ENCODE data around the gene ERVW-1. TPM values are rescaled to one million over a fixed set of nuclear protein-coding genes. Genes with fewer than 3 reads are reported as not detected.

ERVW-1 gene, protein sequence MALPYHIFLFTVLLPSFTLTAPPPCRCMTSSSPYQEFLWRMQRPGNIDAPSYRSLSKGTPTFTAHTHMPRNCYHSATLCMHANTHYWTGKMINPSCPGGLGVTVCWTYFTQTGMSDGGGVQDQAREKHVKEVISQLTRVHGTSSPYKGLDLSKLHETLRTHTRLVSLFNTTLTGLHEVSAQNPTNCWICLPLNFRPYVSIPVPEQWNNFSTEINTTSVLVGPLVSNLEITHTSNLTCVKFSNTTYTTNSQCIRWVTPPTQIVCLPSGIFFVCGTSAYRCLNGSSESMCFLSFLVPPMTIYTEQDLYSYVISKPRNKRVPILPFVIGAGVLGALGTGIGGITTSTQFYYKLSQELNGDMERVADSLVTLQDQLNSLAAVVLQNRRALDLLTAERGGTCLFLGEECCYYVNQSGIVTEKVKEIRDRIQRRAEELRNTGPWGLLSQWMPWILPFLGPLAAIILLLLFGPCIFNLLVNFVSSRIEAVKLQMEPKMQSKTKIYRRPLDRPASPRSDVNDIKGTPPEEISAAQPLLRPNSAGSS
- not detected in 2 replicates for total RNA-seq

DNA sequence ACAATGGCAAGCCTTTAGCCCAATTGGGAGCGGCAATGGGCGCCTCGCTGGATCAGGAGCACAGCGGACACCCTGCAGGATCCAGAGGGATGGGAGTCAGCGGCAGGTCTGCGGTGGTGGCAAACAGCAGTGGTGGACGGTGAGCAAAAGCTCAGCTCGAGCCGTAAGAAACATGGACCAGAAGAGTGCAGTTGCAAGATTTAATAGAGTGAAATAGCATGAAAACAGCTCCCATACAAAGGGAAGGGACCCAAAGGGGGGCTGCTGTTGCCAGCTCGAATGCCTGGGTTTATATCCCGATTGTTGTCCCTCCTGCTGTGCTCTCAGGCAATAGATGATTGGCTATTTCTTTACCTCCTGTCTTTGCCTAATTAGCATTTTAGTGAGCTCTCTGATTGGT, at the start of gene ERVW-1:
Gene ERVW-1, minus strand, starts transcription at position 266 of the 400 bp plus-strand sequence. CDS start 7,565 bp downstream, outside the sequence.

DNA sequence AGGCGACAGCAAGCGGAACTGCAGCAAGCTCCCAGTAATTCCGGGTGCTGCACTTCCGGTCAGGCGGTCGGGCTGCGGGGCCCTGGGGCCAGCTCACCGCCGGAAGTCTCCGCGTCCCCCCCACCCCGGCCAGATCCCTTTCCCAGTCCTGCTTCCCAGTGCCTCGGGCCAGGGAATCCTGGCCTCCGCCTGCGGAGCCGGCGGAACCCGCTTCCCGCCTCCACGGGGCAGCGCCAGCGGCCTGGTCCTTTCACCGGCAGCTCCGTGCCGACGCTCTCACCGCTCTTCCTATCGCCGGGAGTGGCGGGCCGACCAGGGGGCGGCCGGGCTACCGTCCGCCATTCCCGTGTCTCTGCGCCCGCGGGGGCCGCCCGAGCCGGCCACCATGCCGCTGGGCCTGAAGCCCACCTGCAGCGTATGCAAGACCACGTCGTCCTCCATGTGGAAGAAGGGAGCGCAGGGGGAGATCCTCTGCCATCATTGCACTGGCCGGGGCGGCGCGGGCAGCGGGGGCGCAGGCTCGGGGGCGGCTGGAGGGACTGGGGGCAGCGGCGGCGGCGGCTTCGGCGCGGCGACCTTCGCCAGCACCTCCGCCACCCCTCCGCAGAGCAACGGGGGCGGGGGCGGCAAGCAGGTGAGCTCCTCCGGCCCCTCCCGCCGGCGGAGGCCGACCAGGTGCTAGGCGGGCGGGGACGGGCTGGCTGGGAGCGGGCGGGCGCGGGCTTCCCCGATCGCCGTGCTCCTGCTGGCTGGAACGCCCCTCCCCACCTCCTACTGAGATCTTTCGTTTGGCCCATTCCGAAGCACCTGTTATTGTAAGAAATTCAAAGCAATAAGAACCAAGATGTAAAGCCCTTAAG, 30.2 kb downstream of the ERVW-1 start, which contains the start of gene GATAD1:
Gene GATAD1, plus strand, starts transcription at position 138 of the 860 bp plus-strand sequence. Its CDS starts 248 bp downstream, at position 386.

Other genes with a start within 250 kb of the ERVW-1 start
- gene KRIT1, start 232.0 kb downstream of the ERVW-1 start, total RNA-seq, result 30.3 and 47.1 TPM in 2 replicates
- 52.1 and 93.3 TPM in 2 replicates for gene ANKIB1, start 232.0 kb downstream of the ERVW-1 start, total RNA-seq
- gene GATAD1, start 30.5 kb downstream of the ERVW-1 start, total RNA-seq, result 11.9 and 30.2 TPM in 2 replicates
- 16.5 and 25.7 TPM in 2 replicates for gene PEX1, start 50.6 kb upstream of the ERVW-1 start, total RNA-seq
- gene RBM48, start 50.8 kb upstream of the ERVW-1 start, total RNA-seq, result 10.4 and 11.5 TPM in 2 replicates
- 11.9 and 12.7 TPM in 2 replicates for gene FAM133B, start 112.4 kb upstream of the ERVW-1 start, total RNA-seq

Data from regular cardiac myocyte (primary cell).